Liver (tissue), 9 donors: Measurements from ENCODE around the gene CD300LD. TPM values are rescaled to one million over a fixed set of nuclear protein-coding genes. Genes with fewer than 3 reads are reported as not detected.

Experiments used
- DNase-seq: peaks from one replicate; pipeline ENCODE4 v3.0.0-alpha.2; 2017; ENCODE audit warnings: low spot score
- H3K27ac ChIP-seq, 2 donors: one replicate each; pipeline ENCODE4 v1.7.0; 2013; ENCODE audit warnings: inconsistent platforms in 2 of 2, low read length in 2 of 2, control low read depth in 1 of 2, low read depth in 1 of 2, mild to moderate bottlenecking in 1 of 2
- H3K27me3 ChIP-seq, 4 donors: one replicate each; pipeline versions ENCODE4 v1.6.1 to v1.7.0; 2013; ENCODE audit warnings: low read length in 3 of 4, inconsistent platforms in 1 of 4, mild to moderate bottlenecking in 1 of 4, moderate library complexity in 1 of 4; ENCODE audit not compliant: control insufficient read depth in 4 of 4, insufficient read depth in 4 of 4
- H3K36me3 ChIP-seq, 4 donors: one replicate each; pipeline versions ENCODE4 v1.6.1 to v1.7.0; 2013; ENCODE audit warnings: low read length in 3 of 4, mild to moderate bottlenecking in 3 of 4, low read depth in 1 of 4, moderate library complexity in 1 of 4; ENCODE audit not compliant: control insufficient read depth in 4 of 4, insufficient read depth in 3 of 4
- H3K4me1 ChIP-seq, 4 donors: one replicate each; pipeline versions ENCODE4 v1.6.1 to v1.7.0; 2013; ENCODE audit warnings: low read length in 3 of 4, mild to moderate bottlenecking in 3 of 4, moderate library complexity in 1 of 4; ENCODE audit not compliant: control insufficient read depth in 4 of 4, insufficient read depth in 4 of 4
- H3K4me3 ChIP-seq, 3 donors: one replicate each; pipeline versions ENCODE4 v1.6.1 to v1.7.0; 2013; ENCODE audit warnings: low read length in 3 of 3, control low read depth in 1 of 3, low read depth in 1 of 3, mild to moderate bottlenecking in 1 of 3
- H3K9ac ChIP-seq, 2 donors: one replicate each; pipeline ENCODE4 v1.7.0; 2013; ENCODE audit warnings: low read length in 2 of 2, mild to moderate bottlenecking in 2 of 2, moderate library complexity in 2 of 2, control low read depth in 1 of 2, low read depth in 1 of 2
- H3K9me3 ChIP-seq, 4 donors: one replicate each; pipeline versions ENCODE4 v1.6.1 to v1.7.0; 2013; ENCODE audit warnings: low read length in 3 of 4; ENCODE audit not compliant: control insufficient read depth in 4 of 4
- EGR1 ChIP-seq, 2 donors: IDR thresholded peaks; 2 replicates each; pipeline ENCODE4 v1.6.1; 2016 to 2018; ENCODE audit warnings: antibody characterized with exemption in 2 of 2, low read depth in 2 of 2
- FOXA1 ChIP-seq: IDR thresholded peaks from 2 replicates; pipeline ENCODE4 v1.6.1; 2016; ENCODE audit warnings: antibody characterized with exemption
- FOXA2 ChIP-seq: IDR thresholded peaks from 2 replicates; pipeline ENCODE4 v1.6.1; 2016; ENCODE audit warnings: antibody characterized with exemption
- GABPA ChIP-seq, 2 donors: IDR thresholded peaks in 1 of 2; conservative IDR thresholded peaks in 1 of 2; 2 replicates each; pipeline ENCODE4 v1.6.1; 2016; ENCODE audit warnings: antibody characterized with exemption in 2 of 2, mild to moderate bottlenecking in 1 of 2, moderate library complexity in 1 of 2
- HNF4A ChIP-seq, 2 donors: conservative IDR thresholded peaks; 2 replicates each; pipeline ENCODE4 v1.6.1; 2016; ENCODE audit warnings: antibody characterized with exemption in 2 of 2, mild to moderate bottlenecking in 2 of 2
- HNF4G ChIP-seq: IDR thresholded peaks from 2 replicates; pipeline ENCODE4 v1.6.1; 2016; ENCODE audit warnings: antibody characterized with exemption
- JUND ChIP-seq, 2 donors: IDR thresholded peaks; 2 replicates each; pipeline ENCODE4 v1.6.1; 2016; ENCODE audit warnings: antibody characterized with exemption in 2 of 2
- NR2F2 ChIP-seq: IDR thresholded peaks from 2 replicates; pipeline ENCODE4 v1.6.1; 2016; ENCODE audit warnings: antibody characterized with exemption
- RAD21 ChIP-seq, 2 donors: IDR thresholded peaks; 2 replicates each; pipeline ENCODE4 v1.6.1; 2016; ENCODE audit warnings: antibody characterized with exemption in 2 of 2, mild to moderate bottlenecking in 2 of 2
- RXRA ChIP-seq, 2 donors: IDR thresholded peaks; 2 replicates each; pipeline ENCODE4 v1.6.1; 2017 to 2018; ENCODE audit warnings: antibody characterized with exemption in 2 of 2, mild to moderate bottlenecking in 1 of 2
- SP1 ChIP-seq: IDR thresholded peaks from 2 replicates; pipeline ENCODE4 v1.6.1; 2018; ENCODE audit warnings: antibody characterized with exemption, mild to moderate bottlenecking
- TAF1 ChIP-seq: conservative IDR thresholded peaks from 2 replicates; pipeline ENCODE4 v1.6.1; 2016; ENCODE audit warnings: antibody characterized with exemption, mild to moderate bottlenecking
- YY1 ChIP-seq: IDR thresholded peaks from 2 replicates; pipeline ENCODE4 v1.6.1; 2016; ENCODE audit warnings: antibody characterized with exemption, mild to moderate bottlenecking
- WGBS: extraction: QIAGEN DNeasy Blood & Tissue Kit; methylation state at CpG from one replicate; pipeline ENCODE4 v1.1.7; 2013; 5-methylcytosine and 5-hydroxymethylcytosine counted together
- polyA plus RNA-seq, 2 donors: library from polyadenylated mRNA; stranded (reverse) in 1 of 2; unstranded in 1 of 2; fragments of 200-250 nt in 1 of 2; fragments of >200 nt in 1 of 2; fragmentation: Nextera tagmentation in 1 of 2; extraction: Ambion mirVana in 1 of 2; gene quantifications; one replicate each; pipeline versions ENCODE4 v1.2.1 to v1.2.3, GENCODE V29; 2013 to 2015
- total RNA-seq, 2 donors: library from RNA; depleted of rRNA; stranded (reverse); fragments of >200 nt; gene quantifications; one replicate each; pipeline ENCODE4 v1.2.3, GENCODE V29; 2014
- TF ChIP-seq, protein P1 (sequence below): IDR thresholded peaks from 2 replicates; pipeline ENCODE4 v1.6.1; 2016; ENCODE audit warnings: antibody characterized with exemption, mild to moderate bottlenecking
- TF ChIP-seq, protein P2 (sequence below): IDR thresholded peaks from 2 replicates; pipeline ENCODE4 v1.6.1; 2016; ENCODE audit warnings: antibody characterized with exemption
- TF ChIP-seq, protein P3 (sequence below): fragments of 150-350 bp; IDR thresholded peaks from 2 replicates; pipeline ENCODE4 v1.5.1; 2017; ENCODE audit warnings: improper control_type of control experiment, low read depth, low read length; ENCODE audit not compliant: missing input control
- TF ChIP-seq, protein P4 (sequence below): IDR thresholded peaks from 2 replicates; pipeline ENCODE4 v1.6.1; 2016; ENCODE audit warnings: antibody characterized with exemption
- TF ChIP-seq, protein P5 (sequence below): IDR thresholded peaks from 2 replicates; pipeline ENCODE4 v1.6.1; 2016; ENCODE audit warnings: antibody characterized with exemption
- donor health status: healthy.
- donor health status: healthy.
- donor health status: healthy.
- donor health status: healthy.
- donor health status: healthy.

Gene CD300LD
- total and polyA plus RNA-seq, 4 donors = 0.08 TPM; not detected in 3

DNA sequence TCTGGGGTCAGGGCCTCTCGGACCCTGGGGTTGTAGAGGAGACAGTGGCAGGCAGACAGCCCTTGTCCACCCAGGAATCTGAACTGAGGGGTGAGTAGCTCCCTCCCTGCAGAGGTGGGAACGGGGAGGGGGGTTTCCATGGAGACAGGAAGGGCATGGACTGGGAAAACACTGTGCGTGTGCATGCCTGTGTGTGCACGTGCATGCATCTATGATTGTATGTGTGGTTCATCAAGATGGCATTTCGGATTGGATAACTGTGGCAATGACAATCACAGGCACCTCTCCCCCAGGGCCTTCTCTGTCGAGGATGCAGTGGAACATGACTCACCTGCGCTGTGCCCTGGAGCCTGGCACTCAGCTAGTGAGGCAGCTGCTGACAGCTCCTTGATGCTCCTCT lies 40.0 kb downstream of the CD300LD start:
- Histone ChIP-seq H3K27me3 (no peaks in the 10 kb centered on the region), H3K4me1 (no peaks in the 10 kb centered on the region), H3K9ac (no peak overlapping the region), H3K9me3 (no peaks in the 10 kb centered on the region), H3K27ac (no peak overlapping the region), H3K36me3 (no peaks in the 10 kb centered on the region), H3K4me3 (no peak overlapping the region)
- 52% methylated on average over 7 of the region's 7 CpGs for WGBS
- DNase-seq = no peak
- TF ChIP-seq FOXA2 = no peak
- TF ChIP-seq, protein P1, sequence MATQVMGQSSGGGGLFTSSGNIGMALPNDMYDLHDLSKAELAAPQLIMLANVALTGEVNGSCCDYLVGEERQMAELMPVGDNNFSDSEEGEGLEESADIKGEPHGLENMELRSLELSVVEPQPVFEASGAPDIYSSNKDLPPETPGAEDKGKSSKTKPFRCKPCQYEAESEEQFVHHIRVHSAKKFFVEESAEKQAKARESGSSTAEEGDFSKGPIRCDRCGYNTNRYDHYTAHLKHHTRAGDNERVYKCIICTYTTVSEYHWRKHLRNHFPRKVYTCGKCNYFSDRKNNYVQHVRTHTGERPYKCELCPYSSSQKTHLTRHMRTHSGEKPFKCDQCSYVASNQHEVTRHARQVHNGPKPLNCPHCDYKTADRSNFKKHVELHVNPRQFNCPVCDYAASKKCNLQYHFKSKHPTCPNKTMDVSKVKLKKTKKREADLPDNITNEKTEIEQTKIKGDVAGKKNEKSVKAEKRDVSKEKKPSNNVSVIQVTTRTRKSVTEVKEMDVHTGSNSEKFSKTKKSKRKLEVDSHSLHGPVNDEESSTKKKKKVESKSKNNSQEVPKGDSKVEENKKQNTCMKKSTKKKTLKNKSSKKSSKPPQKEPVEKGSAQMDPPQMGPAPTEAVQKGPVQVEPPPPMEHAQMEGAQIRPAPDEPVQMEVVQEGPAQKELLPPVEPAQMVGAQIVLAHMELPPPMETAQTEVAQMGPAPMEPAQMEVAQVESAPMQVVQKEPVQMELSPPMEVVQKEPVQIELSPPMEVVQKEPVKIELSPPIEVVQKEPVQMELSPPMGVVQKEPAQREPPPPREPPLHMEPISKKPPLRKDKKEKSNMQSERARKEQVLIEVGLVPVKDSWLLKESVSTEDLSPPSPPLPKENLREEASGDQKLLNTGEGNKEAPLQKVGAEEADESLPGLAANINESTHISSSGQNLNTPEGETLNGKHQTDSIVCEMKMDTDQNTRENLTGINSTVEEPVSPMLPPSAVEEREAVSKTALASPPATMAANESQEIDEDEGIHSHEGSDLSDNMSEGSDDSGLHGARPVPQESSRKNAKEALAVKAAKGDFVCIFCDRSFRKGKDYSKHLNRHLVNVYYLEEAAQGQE = no peak

DNA sequence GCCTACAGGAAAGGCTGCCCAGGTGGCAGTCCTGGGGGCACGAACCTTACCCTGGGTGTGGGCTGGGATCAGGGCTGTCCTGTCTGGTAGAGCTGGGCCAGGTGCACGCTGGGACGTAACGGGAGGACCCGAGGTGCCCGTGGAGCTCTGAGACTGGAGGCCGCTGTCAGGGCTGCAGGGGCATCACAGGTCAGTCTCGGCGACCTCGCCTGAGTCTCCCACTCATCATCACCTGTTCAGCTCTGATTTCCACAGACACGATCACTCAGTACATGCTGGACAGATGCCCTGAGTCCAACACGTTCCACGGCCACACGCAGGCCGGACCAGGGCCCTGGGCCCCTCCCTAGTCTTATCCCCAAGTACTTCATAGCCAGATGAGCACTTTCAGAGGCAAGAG lies 41.5 kb downstream of the CD300LD start:
- no peak for DNase-seq
- no peaks in the 10 kb centered on the region for H3K9me3 ChIP-seq
- no peaks in the 10 kb centered on the region for H3K36me3 ChIP-seq
- WGBS = 81% methylated on average over 15 of the region's 15 CpGs
- no peak overlapping the region for H3K27ac ChIP-seq
- no peak for TF ChIP-seq FOXA2
- TF ChIP-seq, protein P2, sequence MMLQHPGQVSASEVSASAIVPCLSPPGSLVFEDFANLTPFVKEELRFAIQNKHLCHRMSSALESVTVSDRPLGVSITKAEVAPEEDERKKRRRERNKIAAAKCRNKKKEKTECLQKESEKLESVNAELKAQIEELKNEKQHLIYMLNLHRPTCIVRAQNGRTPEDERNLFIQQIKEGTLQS = no peak
- TF ChIP-seq, protein P3, sequence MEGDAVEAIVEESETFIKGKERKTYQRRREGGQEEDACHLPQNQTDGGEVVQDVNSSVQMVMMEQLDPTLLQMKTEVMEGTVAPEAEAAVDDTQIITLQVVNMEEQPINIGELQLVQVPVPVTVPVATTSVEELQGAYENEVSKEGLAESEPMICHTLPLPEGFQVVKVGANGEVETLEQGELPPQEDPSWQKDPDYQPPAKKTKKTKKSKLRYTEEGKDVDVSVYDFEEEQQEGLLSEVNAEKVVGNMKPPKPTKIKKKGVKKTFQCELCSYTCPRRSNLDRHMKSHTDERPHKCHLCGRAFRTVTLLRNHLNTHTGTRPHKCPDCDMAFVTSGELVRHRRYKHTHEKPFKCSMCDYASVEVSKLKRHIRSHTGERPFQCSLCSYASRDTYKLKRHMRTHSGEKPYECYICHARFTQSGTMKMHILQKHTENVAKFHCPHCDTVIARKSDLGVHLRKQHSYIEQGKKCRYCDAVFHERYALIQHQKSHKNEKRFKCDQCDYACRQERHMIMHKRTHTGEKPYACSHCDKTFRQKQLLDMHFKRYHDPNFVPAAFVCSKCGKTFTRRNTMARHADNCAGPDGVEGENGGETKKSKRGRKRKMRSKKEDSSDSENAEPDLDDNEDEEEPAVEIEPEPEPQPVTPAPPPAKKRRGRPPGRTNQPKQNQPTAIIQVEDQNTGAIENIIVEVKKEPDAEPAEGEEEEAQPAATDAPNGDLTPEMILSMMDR = no peak
- TF ChIP-seq YY1 = no peak
- no peak for TF ChIP-seq TAF1
- TF ChIP-seq HNF4G = no peak
- no peak for TF ChIP-seq RAD21 (IDR thresholded peaks at IDR 0.05)
- TF ChIP-seq, protein P4, sequence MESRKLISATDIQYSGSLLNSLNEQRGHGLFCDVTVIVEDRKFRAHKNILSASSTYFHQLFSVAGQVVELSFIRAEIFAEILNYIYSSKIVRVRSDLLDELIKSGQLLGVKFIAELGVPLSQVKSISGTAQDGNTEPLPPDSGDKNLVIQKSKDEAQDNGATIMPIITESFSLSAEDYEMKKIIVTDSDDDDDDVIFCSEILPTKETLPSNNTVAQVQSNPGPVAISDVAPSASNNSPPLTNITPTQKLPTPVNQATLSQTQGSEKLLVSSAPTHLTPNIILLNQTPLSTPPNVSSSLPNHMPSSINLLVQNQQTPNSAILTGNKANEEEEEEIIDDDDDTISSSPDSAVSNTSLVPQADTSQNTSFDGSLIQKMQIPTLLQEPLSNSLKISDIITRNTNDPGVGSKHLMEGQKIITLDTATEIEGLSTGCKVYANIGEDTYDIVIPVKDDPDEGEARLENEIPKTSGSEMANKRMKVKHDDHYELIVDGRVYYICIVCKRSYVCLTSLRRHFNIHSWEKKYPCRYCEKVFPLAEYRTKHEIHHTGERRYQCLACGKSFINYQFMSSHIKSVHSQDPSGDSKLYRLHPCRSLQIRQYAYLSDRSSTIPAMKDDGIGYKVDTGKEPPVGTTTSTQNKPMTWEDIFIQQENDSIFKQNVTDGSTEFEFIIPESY = no peak
- TF ChIP-seq, protein P1 = no peak
- no peak for TF ChIP-seq SP1
- TF ChIP-seq, protein P5, sequence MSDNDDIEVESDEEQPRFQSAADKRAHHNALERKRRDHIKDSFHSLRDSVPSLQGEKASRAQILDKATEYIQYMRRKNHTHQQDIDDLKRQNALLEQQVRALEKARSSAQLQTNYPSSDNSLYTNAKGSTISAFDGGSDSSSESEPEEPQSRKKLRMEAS = no peak
- no peak for TF ChIP-seq FOXA1
- no peak for TF ChIP-seq RXRA (IDR thresholded peaks at IDR 0.05)
- TF ChIP-seq EGR1 (IDR thresholded peaks at IDR 0.05; ENCODE audit: low read depth in 2 of 2) = no peak
- TF ChIP-seq HNF4A (conservative IDR thresholded peaks at IDR 0.05) = no peak
- no peak for TF ChIP-seq GABPA (IDR thresholded peaks at IDR 0.05 in 1 of 2, conservative IDR thresholded peaks at IDR 0.05 in 1 of 2)
- TF ChIP-seq NR2F2 = no peak
- no peak for TF ChIP-seq JUND (IDR thresholded peaks at IDR 0.05)
- no peak overlapping the region for H3K4me3 ChIP-seq
- no peak overlapping the region for H3K9ac ChIP-seq
- no peaks in the 10 kb centered on the region for H3K27me3 ChIP-seq
- no peaks in the 10 kb centered on the region for H3K4me1 ChIP-seq
